ENCODE measurements around the gene IMPDH1.

- no peak for TF ChIP-seq POLR2A (IDR thresholded peaks at IDR 0.05; ENCODE audit: low read depth, low read length)
- TF ChIP-seq, protein P1, sequence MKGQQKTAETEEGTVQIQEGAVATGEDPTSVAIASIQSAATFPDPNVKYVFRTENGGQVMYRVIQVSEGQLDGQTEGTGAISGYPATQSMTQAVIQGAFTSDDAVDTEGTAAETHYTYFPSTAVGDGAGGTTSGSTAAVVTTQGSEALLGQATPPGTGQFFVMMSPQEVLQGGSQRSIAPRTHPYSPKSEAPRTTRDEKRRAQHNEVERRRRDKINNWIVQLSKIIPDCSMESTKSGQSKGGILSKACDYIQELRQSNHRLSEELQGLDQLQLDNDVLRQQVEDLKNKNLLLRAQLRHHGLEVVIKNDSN (IDR thresholded peaks at IDR 0.05; ENCODE audit: borderline replicate concordance, extremely low read length, insufficient read depth, low read depth, low read length), result no peak
These were observed 17.6 kb upstream of the IMPDH1 start for GRCh38 chr7:128427289-128427891.

All from GM12878 (cell line).